HEK293 (cell line): ENCODE results near the gene KLHDC3.

Experiments used
- CTCF ChIA-PET: fragments of 350-600 bp; formaldehyde crosslinking; extraction: SDS; loops from one replicate; lab custom pipeline; 2021; ENCODE audit warnings: antibody characterized with exemption; lab: Yijun Ruan, JAX
- POLR2A ChIA-PET: fragments of 300-600 bp; formaldehyde crosslinking; extraction: SDS; loops from one replicate; lab custom pipeline; 2020; ENCODE audit warnings: antibody characterized with exemption, inconsistent platforms; lab: Yijun Ruan, JAX
- H3K27ac ChIP-seq: fragments of 200-500 bp; sonication (Bioruptor generic); 2 replicates; pipeline ENCODE4 v1.5.1; 2014; ENCODE audit warnings: low read depth, low read length, control low read depth, inconsistent platforms; ENCODE audit errors: extremely low read depth
- H3K36me3 ChIP-seq, 2 experiments: fragments of 200-500 bp in 1 of 2; sonication (Bioruptor generic) in 1 of 2; 1 replicate in 1 of 2; 2 replicates in 1 of 2; pipeline ENCODE4 v1.5.1; 2014 to 2017; ENCODE audit warnings: inconsistent platforms in 2 of 2, low read length in 2 of 2; ENCODE audit not compliant: control insufficient read depth in 2 of 2, insufficient read depth in 1 of 2
- H3K4me1 ChIP-seq: fragments of 200-500 bp; sonication (Bioruptor generic); 2 replicates; pipeline ENCODE4 v1.5.1; 2014; ENCODE audit warnings: mild to moderate bottlenecking, low read length, inconsistent platforms; ENCODE audit not compliant: control insufficient read depth, insufficient read depth
- H3K4me3 ChIP-seq: 2 replicates; pipeline ENCODE4 v1.5.1; 2011; ENCODE audit warnings: low read depth, mild to moderate bottlenecking, control low read depth, low read length, moderate library complexity
- H3K9me3 ChIP-seq: fragments of 200-500 bp; sonication (Bioruptor generic); 2 replicates; pipeline ENCODE4 v1.5.1; 2014; ENCODE audit warnings: low read depth, low read length, inconsistent platforms; ENCODE audit not compliant: control insufficient read depth, insufficient read depth
- GLIS2 ChIP-seq: fragments of 450-650 bp; formaldehyde crosslinking; IDR thresholded peaks from 2 replicates; pipeline ENCODE4 v1.5.1; 2016; ENCODE audit warnings: missing biosample characterization, missing genetic modification characterization
- ZBTB7A ChIP-seq: fragments of 450-650 bp; formaldehyde crosslinking; IDR thresholded peaks from 2 replicates; pipeline ENCODE4 v1.5.1; 2016; ENCODE audit warnings: low read depth, missing biosample characterization, missing genetic modification characterization
- ZNF121 ChIP-seq: fragments of 450-650 bp; formaldehyde crosslinking; IDR thresholded peaks from 2 replicates; pipeline ENCODE4 v1.5.1; 2016; ENCODE audit warnings: missing biosample characterization, missing genetic modification characterization
- ZNF174 ChIP-seq: fragments of 450-650 bp; formaldehyde crosslinking; IDR thresholded peaks from 2 replicates; pipeline ENCODE4 v1.5.0; 2017; ENCODE audit warnings: missing biosample characterization, mild to moderate bottlenecking, missing genetic modification characterization
- ZNF175 ChIP-seq: fragments of 450-650 bp; formaldehyde crosslinking; IDR thresholded peaks from 2 replicates; pipeline ENCODE4 v1.5.1; 2016; ENCODE audit warnings: missing biosample characterization, missing genetic modification characterization
- ZNF19 ChIP-seq: fragments of 450-650 bp; formaldehyde crosslinking; IDR thresholded peaks from 2 replicates; pipeline ENCODE4; 2016; ENCODE audit warnings: missing biosample characterization, missing genetic modification characterization, low read depth
- ZNF221 ChIP-seq: fragments of 450-650 bp; formaldehyde crosslinking; IDR thresholded peaks from 2 replicates; pipeline ENCODE4 v1.5.1; 2017; ENCODE audit warnings: missing biosample characterization, missing genetic modification characterization, borderline replicate concordance
- ZNF529 ChIP-seq: fragments of 450-650 bp; formaldehyde crosslinking; IDR thresholded peaks from 2 replicates; pipeline ENCODE4 v1.5.1; 2017; ENCODE audit warnings: missing genetic modification characterization, missing biosample characterization; ENCODE audit not compliant: insufficient replicate concordance
- ZNF664 ChIP-seq: fragments of 450-650 bp; formaldehyde crosslinking; IDR thresholded peaks from 2 replicates; pipeline ENCODE4 v1.5.1; 2016; ENCODE audit warnings: missing biosample characterization, missing genetic modification characterization
- TF ChIP-seq, protein P1 (sequence below): fragments of 450-650 bp; formaldehyde crosslinking; IDR thresholded peaks from 2 replicates; pipeline ENCODE4 v1.5.1; 2016; ENCODE audit warnings: missing biosample characterization, missing genetic modification characterization
- TF ChIP-seq, protein P2 (sequence below): fragments of 450-650 bp; formaldehyde crosslinking; IDR thresholded peaks from 2 replicates; pipeline ENCODE4 v1.5.1; 2016; ENCODE audit warnings: missing biosample characterization, missing genetic modification characterization
- TF ChIP-seq, protein P3 (sequence below): fragments of 450-650 bp; formaldehyde crosslinking; IDR thresholded peaks from 2 replicates; pipeline ENCODE4 v1.5.1; 2017; ENCODE audit warnings: missing biosample characterization, missing genetic modification characterization
- TF ChIP-seq, protein P4 (sequence below): fragments of 450-650 bp; formaldehyde crosslinking; IDR thresholded peaks from 2 replicates; pipeline ENCODE4; 2016; ENCODE audit warnings: missing biosample characterization, missing genetic modification characterization

KLHDC3 gene

DNA sequence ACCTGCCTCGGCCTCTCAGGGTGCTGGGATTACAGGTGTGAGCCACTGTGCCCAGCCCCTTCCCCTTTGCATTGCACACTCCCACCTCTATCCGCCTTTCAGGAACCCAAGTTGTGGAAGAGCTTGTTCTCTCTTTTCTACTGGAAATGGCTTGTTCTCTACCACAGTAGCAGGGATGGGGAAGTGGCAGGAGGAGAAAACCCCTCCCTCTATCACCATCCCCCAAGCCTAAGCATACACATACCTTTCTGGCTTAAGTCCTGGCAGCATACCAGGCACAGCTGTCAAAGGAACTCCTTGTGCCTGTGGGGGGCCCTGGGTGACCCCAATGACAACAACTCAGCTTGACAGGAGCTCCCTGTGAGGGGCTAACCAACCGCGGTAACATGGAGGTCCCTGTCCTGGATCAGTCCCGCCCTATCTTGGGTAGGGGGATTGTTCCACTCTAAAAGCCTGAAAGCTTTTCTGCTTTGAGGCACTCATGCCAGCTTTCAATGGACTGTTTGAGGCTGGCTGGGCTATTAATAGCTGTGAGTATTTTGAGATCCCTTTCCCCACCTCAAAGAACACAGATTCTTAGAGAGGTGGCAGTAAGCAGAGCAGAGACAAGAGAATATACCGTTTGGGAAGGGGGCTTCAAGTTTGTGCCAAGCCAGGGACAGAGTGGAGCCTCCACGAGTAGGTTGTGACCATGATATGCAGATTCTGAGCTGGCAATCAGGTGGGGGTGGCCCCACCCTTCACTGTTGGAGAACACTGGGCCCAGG lies 2.3 kb downstream of the KLHDC3 start:
- ChIA-PET CTCF (interaction anchor here (0.5 to 2.6 kb wide), 3 partner anchors 32 to 127 kb away, joined by 3 to 15 read pairs (median 3); partner anchors contain the start of genes CUL7 and PPP2R5D), POLR2A (interaction anchor here (0.6 to 4.6 kb wide), 11 partner anchors 16 to 55 kb away, joined by 3 to 56 read pairs (median 4); partner anchors contain the start of genes CUL7, KLC4, MRPL2 and PEX6)
- Histone ChIP-seq H3K36me3 (peaks cover 27 to 66% of the 10 kb centered on the region in 2 experiments), H3K27ac (no peak overlapping the region), H3K4me3 (no peak overlapping the region), H3K9me3 (no peaks in the 10 kb centered on the region), H3K4me1 (peaks cover 21% of the 10 kb centered on the region)
- TF ChIP-seq, protein P1, sequence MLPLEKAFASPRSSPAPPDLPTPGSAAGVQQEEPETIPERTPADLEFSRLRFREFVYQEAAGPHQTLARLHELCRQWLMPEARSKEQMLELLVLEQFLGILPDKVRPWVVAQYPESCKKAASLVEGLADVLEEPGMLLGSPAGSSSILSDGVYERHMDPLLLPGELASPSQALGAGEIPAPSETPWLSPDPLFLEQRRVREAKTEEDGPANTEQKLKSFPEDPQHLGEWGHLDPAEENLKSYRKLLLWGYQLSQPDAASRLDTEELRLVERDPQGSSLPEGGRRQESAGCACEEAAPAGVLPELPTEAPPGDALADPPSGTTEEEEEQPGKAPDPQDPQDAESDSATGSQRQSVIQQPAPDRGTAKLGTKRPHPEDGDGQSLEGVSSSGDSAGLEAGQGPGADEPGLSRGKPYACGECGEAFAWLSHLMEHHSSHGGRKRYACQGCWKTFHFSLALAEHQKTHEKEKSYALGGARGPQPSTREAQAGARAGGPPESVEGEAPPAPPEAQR (tag by site-specific recombination) = no peak
- no peak for TF ChIP-seq GLIS2
- TF ChIP-seq, protein P2, sequence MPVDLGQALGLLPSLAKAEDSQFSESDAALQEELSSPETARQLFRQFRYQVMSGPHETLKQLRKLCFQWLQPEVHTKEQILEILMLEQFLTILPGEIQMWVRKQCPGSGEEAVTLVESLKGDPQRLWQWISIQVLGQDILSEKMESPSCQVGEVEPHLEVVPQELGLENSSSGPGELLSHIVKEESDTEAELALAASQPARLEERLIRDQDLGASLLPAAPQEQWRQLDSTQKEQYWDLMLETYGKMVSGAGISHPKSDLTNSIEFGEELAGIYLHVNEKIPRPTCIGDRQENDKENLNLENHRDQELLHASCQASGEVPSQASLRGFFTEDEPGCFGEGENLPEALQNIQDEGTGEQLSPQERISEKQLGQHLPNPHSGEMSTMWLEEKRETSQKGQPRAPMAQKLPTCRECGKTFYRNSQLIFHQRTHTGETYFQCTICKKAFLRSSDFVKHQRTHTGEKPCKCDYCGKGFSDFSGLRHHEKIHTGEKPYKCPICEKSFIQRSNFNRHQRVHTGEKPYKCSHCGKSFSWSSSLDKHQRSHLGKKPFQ (tag by site-specific recombination) = no peak
- no peak for TF ChIP-seq ZNF221 (tag by site-specific recombination)
- no peak for TF ChIP-seq ZNF19 (tag by site-specific recombination)
- TF ChIP-seq ZNF175 (tag by site-specific recombination) = no peak
- no peak for TF ChIP-seq ZBTB7A (tag by site-specific recombination)
- TF ChIP-seq, protein P3, sequence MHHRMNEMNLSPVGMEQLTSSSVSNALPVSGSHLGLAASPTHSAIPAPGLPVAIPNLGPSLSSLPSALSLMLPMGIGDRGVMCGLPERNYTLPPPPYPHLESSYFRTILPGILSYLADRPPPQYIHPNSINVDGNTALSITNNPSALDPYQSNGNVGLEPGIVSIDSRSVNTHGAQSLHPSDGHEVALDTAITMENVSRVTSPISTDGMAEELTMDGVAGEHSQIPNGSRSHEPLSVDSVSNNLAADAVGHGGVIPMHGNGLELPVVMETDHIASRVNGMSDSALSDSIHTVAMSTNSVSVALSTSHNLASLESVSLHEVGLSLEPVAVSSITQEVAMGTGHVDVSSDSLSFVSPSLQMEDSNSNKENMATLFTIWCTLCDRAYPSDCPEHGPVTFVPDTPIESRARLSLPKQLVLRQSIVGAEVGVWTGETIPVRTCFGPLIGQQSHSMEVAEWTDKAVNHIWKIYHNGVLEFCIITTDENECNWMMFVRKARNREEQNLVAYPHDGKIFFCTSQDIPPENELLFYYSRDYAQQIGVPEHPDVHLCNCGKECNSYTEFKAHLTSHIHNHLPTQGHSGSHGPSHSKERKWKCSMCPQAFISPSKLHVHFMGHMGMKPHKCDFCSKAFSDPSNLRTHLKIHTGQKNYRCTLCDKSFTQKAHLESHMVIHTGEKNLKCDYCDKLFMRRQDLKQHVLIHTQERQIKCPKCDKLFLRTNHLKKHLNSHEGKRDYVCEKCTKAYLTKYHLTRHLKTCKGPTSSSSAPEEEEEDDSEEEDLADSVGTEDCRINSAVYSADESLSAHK (tag by site-specific recombination) = no peak
- no peak for TF ChIP-seq ZNF121 (tag by site-specific recombination)
- TF ChIP-seq, protein P4, sequence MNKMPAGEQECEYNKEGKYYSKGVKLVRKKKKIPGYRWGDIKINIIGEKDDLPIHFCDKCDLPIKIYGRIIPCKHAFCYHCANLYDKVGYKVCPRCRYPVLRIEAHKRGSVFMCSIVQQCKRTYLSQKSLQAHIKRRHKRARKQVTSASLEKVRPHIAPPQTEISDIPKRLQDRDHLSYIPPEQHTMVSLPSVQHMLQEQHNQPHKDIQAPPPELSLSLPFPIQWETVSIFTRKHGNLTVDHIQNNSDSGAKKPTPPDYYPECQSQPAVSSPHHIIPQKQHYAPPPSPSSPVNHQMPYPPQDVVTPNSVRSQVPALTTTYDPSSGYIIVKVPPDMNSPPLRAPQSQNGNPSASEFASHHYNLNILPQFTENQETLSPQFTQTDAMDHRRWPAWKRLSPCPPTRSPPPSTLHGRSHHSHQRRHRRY (tag by site-specific recombination) = no peak
- TF ChIP-seq ZNF529 (tag by site-specific recombination) = no peak
- no peak for TF ChIP-seq ZNF174 (tag by site-specific recombination)

DNA sequence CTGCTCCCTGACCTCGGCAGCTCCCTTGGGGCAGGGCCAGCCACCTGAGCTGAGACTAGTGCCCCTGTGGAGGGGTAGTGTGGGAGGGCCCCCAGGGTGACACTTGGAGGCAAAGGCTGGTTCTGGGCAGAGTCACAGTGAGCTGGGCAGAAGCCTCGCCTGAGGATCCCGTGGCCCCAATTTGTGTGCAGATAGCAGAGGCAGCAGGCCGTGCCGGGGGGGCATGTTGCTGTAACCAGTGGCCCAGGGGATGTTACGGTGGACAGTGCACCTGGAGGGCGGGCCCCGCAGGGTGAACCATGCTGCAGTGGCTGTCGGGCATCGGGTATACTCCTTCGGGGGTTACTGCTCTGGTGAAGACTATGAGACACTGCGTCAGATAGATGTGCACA lies 2.9 kb downstream of the KLHDC3 start:
- CTCF ChIA-PET = interaction anchor here (2.6 kb wide), 1 partner anchor 127 kb away, joined by 15 read pairs; no protein-coding TSS in a partner anchor
- peaks cover 21% of the 10 kb centered on the region for H3K4me1 ChIP-seq
- TF ChIP-seq GLIS2 = peak; percentile 16; the same call in 1 of the 2 replicates
- TF ChIP-seq ZNF664 = no peak

More for the DNA sequence above, 2.9 kb downstream of the KLHDC3 start:
- Histone ChIP-seq H3K4me3 (no peak overlapping the region), H3K27ac (no peak overlapping the region), H3K36me3 (peaks cover 27 to 60% of the 10 kb centered on the region in 2 experiments), H3K9me3 (no peaks in the 10 kb centered on the region)
- POLR2A ChIA-PET = interaction anchor here (1.0 to 1.9 kb wide), 4 partner anchors 16 to 38 kb away, joined by 3 to 8 read pairs (median 4); partner anchors contain the start of genes CUL7 and PEX6
